Measurements from ENCODE around the gene SLC7A9.
"Not testable (repeated sequence)": the region's sequence is repeated elsewhere in the genome, so short reads cannot be mapped to it uniquely, and the experiment has no call there.

The SLC7A9 gene

DNA sequence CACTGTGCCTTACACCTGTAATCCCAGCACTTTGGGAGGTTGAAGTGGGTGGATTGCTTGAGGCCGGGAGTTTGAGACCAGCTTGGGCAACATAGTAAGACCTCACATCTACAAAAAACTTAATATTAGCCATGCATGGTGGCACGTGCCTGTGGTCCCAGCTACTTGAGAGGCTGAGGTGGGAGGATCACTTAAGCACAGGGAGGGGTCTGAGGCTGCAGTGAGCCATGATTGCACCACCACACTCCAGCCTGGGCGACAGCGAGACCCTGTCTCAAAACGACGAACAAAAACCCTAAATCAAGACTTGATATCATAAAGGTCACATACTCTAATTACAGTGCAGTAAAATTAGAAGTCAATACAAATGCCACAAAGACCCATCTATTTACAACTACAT lies 17.4 kb downstream of the SLC7A9 start:
- DNase-seq (ENCODE audit: extremely low read depth, low read depth): no peak
- H3K4me3 ChIP-seq (replicated peaks; ENCODE audit: low read depth, low read length): no peak overlapping the region
- TF ChIP-seq, protein P1, sequence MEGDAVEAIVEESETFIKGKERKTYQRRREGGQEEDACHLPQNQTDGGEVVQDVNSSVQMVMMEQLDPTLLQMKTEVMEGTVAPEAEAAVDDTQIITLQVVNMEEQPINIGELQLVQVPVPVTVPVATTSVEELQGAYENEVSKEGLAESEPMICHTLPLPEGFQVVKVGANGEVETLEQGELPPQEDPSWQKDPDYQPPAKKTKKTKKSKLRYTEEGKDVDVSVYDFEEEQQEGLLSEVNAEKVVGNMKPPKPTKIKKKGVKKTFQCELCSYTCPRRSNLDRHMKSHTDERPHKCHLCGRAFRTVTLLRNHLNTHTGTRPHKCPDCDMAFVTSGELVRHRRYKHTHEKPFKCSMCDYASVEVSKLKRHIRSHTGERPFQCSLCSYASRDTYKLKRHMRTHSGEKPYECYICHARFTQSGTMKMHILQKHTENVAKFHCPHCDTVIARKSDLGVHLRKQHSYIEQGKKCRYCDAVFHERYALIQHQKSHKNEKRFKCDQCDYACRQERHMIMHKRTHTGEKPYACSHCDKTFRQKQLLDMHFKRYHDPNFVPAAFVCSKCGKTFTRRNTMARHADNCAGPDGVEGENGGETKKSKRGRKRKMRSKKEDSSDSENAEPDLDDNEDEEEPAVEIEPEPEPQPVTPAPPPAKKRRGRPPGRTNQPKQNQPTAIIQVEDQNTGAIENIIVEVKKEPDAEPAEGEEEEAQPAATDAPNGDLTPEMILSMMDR (IDR thresholded peaks at IDR 0.05; ENCODE audit: low read depth, low read length, missing control alignments): no peak

DNA sequence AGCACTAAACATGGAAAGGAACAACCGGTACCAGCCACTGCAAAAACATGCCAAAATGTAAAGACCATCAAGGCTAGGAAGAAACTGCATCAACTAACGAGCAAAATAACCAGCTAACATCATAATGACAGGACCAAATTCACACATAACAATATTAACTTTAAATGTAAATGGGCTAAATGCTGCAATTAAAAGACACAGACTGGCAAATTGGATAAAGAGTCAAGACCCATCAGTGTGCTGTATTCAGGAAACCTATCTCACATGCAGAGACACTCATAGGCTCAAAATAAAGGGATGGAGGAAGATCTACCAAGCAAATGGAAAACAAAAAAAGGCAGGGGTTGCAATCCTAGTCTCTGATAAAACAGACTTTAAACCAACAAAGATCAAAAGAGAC lies 21.5 kb downstream of the SLC7A9 start:
- H3K4me3 ChIP-seq (replicated peaks; ENCODE audit: low read depth, low read length); DNase-seq (ENCODE audit: extremely low read depth, low read depth): not testable (repeated sequence)

DNA sequence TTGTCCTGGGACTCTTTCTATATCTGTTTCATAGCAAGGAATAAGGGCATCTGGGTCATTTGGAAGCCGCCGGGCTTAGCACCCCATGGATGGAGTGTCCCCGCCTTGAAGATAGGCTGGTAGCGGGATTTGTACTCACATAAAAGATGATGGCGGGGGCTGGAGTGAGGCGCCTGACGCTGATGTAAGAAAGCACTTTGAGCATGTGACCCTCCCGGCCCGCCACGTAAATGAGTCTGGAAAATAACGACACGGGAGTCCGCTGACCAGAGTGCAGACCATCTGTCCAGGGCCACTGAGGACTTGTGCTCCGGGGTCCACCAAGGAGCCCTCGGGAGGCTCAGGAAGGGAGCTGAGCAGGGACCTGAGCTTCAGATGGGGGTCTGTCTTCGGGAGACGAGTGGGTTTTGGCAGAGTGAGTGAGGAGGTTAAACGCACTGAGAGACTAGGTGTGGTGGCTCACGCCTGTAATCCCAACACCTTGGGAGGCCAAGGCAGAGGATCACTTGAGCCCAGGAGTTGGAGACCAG lies 25.8 kb downstream of the SLC7A9 start:
- TF ChIP-seq, protein P1 (IDR thresholded peaks at IDR 0.05; ENCODE audit: low read depth, low read length, missing control alignments): no peak

DNA sequence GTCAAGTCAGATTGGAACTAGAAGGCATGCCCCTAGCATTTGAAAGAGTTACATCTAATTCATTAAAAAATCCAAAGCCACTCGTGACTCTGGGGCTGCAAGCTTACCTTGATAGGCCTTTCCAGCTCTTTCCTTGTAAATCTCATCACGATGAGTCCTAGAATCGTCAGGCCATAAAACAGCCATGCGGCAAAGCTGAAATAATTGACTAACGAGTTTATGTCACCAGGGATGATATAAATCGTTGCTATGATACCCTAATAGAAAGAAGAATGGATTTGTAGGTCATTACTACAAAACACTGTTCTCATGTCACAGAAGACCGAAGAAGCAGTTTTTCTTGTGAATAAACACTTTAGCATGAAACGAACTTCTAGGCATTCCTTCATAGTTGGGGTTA lies 27.5 kb downstream of the SLC7A9 start:
- TF ChIP-seq, protein P1 (IDR thresholded peaks at IDR 0.05; ENCODE audit: low read depth, low read length, missing control alignments): no peak
- no peak for DNase-seq (ENCODE audit: extremely low read depth, low read depth)
- no peak overlapping the region for H3K4me3 ChIP-seq (replicated peaks; ENCODE audit: low read depth, low read length)

More for the DNA sequence above, 25.8 kb downstream of the SLC7A9 start:
- no peak overlapping the region for H3K4me3 ChIP-seq (replicated peaks; ENCODE audit: low read depth, low read length)
- DNase-seq (ENCODE audit: extremely low read depth, low read depth): no peak

DNA sequence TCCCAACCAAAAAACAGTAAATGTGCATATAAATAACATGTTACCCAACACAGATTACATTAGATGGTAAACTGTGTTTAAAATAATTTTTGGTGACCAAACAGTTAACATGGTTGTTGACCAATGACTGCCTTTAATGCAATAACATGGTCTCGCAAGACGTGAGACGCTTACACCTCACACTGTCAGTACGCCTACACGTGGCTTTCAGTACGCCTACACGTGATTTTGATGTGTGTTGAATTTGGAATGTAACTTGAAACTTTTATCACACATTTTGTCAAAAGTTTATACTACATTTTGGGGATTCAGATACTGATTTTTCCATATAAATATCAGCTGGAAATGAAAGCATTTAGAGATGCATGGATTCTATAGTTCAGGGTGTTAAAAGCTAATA lies 32.0 kb downstream of the SLC7A9 start:
- no peak for DNase-seq (ENCODE audit: extremely low read depth, low read depth)
- TF ChIP-seq, protein P1 (IDR thresholded peaks at IDR 0.05; ENCODE audit: low read depth, low read length, missing control alignments): no peak
- H3K4me3 ChIP-seq (replicated peaks; ENCODE audit: low read depth, low read length): no peak overlapping the region

DNA sequence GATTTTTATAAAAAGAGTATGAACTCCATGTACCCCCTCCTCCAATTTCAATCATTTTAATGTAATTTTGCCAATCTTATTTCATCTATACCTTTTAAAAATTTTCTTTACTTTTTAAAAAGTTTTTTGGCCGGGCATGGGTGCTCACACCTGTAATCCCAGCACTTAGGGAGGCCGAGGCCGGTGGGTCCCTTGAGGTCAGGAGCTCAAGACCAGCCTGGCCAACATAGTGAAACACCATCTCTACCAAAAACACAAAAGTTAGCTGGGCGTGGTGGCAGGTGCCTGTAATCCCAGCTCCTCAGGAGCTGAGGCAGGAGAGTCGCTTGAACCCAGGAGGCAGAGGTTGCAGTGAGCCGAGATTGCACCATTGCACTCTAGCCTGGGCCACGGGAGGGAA lies 36.2 kb downstream of the SLC7A9 start:
- not testable (repeated sequence) for H3K4me3 ChIP-seq (replicated peaks; ENCODE audit: low read depth, low read length); DNase-seq (ENCODE audit: extremely low read depth, low read depth)

DNA sequence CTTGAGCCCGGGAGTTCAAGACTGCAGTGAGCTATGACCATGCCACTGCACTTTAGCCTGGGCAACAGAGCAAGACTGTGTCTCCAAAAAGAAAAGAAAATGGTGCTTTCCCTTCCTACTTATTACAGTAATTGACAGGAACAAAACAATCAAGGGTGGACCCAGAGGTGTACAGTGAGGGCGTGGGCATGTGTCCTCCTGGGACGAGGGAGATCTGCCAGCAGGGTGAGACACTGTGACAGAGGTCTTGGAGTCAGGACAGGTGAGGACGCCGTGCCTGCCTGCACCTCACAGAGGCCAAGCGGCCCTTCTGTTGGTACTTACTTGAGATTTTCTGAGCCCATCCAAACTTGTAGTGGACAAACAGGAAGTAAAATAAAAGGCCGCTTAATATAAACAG lies 36.7 kb downstream of the SLC7A9 start:
- not testable (repeated sequence) for DNase-seq (ENCODE audit: extremely low read depth, low read depth)

DNA sequence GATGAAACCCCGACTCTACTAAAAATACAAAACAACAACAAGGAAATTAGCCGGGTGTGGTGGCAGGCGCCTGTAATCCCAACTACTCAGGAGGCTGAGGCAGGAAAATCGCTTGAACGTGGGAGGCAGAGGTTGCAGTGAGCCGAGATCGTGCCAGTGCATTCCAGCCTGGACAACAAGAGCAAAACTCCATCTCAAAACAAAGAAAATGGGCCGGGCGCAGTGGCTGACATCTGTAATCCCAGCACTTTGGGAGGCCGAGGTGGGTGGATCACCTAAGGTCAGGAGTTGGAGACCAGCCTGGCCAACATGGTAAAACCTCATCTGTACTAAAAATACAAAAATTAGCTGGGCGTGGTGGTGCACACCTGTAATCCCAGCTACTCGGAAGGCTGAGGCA lies 37.5 kb downstream of the SLC7A9 start:
- not testable (repeated sequence) for DNase-seq (ENCODE audit: extremely low read depth, low read depth); H3K4me3 ChIP-seq (replicated peaks; ENCODE audit: low read depth, low read length)

More for the DNA sequence above, 36.7 kb downstream of the SLC7A9 start:
- not testable (repeated sequence) for H3K4me3 ChIP-seq (replicated peaks; ENCODE audit: low read depth, low read length)

DNA sequence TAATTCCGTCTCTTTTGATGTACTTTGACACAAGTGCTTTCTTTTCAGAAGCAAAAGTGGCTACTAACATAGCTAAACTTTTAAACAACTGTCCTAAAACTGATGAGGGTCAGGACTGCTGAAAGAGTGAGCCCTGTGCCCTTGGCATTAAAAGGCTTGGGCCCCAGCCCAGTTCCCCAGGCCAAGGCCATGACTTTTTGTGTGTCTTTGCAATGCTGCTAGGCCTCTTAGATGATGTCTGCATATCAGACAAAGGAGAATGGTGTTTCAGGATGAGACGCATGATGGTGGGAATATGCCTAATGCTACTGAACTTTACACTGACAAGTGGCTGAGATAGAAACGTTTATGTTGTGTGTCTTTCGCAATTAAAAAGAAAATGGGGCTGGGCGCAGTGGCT lies 38.0 kb downstream of the SLC7A9 start:
- TF ChIP-seq, protein P1 (IDR thresholded peaks at IDR 0.05; ENCODE audit: low read depth, low read length, missing control alignments): no peak
- no peak overlapping the region for H3K4me3 ChIP-seq (replicated peaks; ENCODE audit: low read depth, low read length)
- DNase-seq (ENCODE audit: extremely low read depth, low read depth): no peak

Measured in HFF-Myc (cell line).